Kasumi-1 (cell line): ENCODE results near the gene CALM3.

Experiments
- DNase-seq, 2 experiments: peaks; one replicate each; lab custom pipeline; 2025; lab: John Stamatoyannopoulos, UW

Gene CALM3

GRCh38 chr19:46637224-46637623, 36.1 kb downstream of the CALM3 start:
- DNase-seq: no peak

GRCh38 chr19:46639358-46640182, 38.4 kb downstream of the CALM3 start:
- no peak for DNase-seq

- DNase-seq: no peak
Measured at GRCh38 chr19:46640656-46641055, 39.5 kb downstream of the CALM3 start.

DNA sequence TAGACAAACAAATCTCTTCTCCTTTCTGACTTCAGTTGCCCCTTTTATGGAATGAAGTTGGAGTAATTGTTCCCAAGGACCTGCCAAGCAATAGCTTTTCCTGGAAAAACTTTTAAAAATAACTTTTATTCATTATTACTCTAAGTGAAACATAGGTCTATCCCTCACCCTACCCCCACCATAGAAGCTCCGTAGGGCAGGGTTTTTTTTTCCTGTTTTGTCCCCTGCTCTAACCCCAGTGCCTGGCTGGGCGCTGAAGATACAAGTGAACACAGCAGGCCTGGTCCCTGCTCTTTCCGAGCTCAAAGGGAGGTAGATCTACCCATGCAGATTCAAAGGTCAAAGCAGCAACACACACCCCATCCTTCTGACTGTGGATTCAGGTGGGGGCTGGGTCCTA, 43.6 kb downstream of the CALM3 start:
- no peak for DNase-seq

DNA sequence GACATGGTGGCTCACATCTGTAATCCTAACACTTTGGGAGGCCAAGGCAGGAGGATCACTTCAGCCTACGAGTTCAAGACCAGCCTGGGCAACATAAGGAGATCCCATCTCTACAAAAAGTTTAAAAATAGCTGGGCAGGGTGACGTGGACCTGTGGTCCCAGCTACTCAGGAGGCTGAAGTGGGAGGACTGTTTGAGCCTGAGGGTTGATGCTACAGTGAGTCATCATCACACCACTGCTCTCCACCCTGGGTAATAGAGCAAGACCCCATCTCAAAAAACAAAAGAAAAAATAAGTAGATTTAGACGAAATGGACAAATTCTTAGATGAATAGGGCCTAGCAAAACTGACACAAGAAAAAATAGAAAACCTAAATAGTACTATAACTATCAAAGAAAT, 45.3 kb downstream of the CALM3 start:
- no peak for DNase-seq

DNA sequence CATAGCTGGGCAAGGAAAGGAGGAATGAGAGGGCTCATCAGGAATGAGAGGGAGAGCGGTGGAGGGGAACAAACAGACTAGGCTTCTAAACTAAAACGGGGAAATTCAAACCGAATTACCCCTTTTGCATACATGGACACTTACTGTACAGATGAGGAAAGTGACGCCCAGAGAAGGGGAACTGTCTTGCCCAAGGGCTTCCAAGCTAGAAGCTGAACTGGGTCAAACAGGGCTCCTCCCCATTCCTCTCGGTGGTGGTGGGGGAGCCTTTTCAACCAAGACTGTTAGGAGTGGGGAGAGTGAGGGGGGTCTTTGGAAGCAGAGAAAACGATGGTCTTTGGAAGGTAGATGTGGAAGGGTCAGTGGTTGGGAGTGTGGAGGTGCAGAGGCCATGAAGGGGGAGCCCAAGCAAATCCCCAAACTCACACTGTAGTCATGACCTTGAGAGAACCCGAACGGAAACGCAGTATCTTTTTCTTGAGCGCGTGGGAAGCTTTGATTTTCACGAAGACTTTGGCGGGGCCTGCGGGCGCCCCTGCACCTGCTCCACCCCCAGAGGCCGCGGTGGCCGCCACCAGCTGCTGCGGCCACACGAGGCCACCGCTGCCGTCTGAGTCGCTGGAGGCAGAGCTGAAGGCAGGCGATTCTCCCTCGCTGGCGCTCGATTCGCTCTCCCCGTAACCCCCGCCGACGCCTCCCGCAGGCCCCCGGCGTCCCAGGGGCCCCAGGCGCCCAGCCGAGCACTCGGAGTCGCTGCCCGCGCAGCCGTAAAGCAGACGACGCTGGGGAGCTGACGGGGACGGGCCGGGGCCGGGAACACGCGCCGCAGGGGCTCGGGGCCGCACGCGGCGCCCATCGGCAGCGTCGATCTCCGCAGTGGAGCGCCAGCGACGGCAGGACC, 47.2 kb downstream of the CALM3 start:
- peak in 1 of 2 experiments; percentile 15 for DNase-seq

GRCh38 chr19:46648961-46649960, 48.1 kb downstream of the CALM3 start:
- DNase-seq: no peak

- no peak for DNase-seq
Measured at GRCh38 chr19:46650445-46650844, 49.3 kb downstream of the CALM3 start.

GRCh38 chr19:46654621-46655152, 53.6 kb downstream of the CALM3 start:
- no peak for DNase-seq

- no peak for DNase-seq
Measured at GRCh38 chr19:46656541-46656940, 55.4 kb downstream of the CALM3 start.

DNA sequence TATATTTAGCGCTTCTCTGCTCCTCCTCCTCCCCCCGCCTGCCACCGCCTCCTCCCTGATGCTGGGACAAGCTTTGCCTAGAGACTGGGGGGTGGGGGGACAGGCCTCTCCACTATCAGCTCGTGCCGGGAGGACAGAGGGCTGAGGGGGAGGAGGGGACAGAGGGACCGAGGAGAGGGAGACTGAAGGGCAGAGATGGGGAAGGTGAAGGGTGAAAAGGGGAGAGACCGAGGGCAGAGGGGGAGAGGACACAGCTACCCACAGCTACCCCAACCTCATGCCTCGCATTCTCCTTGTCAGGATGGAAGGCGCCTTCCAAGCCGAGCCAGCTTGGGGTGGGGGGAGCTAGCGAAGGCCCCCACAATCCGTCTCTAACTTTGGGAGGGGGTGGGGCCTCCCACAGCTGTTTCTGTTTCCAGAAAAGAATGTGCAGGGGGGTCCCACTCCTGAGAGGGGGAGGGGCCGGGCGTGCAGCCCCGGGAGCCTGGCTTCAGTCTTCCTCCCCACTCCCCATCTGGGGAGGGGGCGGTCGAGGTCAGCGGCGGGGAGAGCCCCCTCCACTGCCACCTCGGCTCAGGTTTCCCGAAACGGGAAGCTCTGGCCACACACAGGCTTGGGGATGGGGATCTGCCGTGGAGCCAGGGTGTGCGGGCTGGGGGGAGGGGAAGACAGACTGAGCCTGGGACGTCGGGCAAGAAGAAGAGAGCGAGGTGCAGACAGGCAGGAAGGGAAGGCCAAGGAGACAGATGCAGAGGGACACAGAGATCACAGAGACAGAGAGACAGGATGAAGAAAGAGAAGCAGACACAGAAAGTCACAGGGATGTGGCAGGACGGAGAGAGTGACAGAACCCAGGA, 58.2 kb downstream of the CALM3 start:
- peak; percentile 34 to 49 for DNase-seq

GRCh38 chr19:46660008-46660517, 58.9 kb downstream of the CALM3 start:
- no peak for DNase-seq
